Neutrophil (primary cell): Measurements from ENCODE around the gene TMEM30A.

Experiments used
- H3K27ac ChIP-seq: fragments of 200-600 bp; sonication (generic); 2 replicates; pipeline ENCODE4 v1.5.1; 2016; ENCODE audit warnings: mild to moderate bottlenecking, moderate library complexity
- H3K27me3 ChIP-seq: fragments of 200-600 bp; sonication (generic); 2 replicates; pipeline ENCODE4 v1.6.0; 2016; ENCODE audit warnings: mild to moderate bottlenecking
- H3K36me3 ChIP-seq: fragments of 200-600 bp; sonication (generic); 2 replicates; pipeline ENCODE4 v1.5.1; 2017
- H3K4me1 ChIP-seq, 2 experiments: fragments of 200-600 bp in 1 of 2; sonication (generic) in 1 of 2; 1 replicate in 1 of 2; 2 replicates in 1 of 2; pipeline versions ENCODE4 v1.5.1 to v1.6.1; 2013 to 2016; ENCODE audit warnings: low read depth in 1 of 2, low read length in 1 of 2, mild to moderate bottlenecking in 1 of 2, moderate library complexity in 1 of 2; ENCODE audit not compliant: control insufficient read depth in 1 of 2, insufficient read depth in 1 of 2
- H3K4me3 ChIP-seq, 2 experiments: fragments of 200-600 bp in 1 of 2; sonication (generic) in 1 of 2; 1 replicate in 1 of 2; 2 replicates in 1 of 2; pipeline ENCODE4 v1.5.1; 2013 to 2016; ENCODE audit warnings: low read depth in 1 of 2, low read length in 1 of 2, mild to moderate bottlenecking in 1 of 2, moderate library complexity in 1 of 2
- H3K9me3 ChIP-seq: fragments of 200-600 bp; sonication (generic); 2 replicates; pipeline ENCODE4 v1.5.1; 2016
- TF ChIP-seq, protein P1 (sequence below): fragments of 200-600 bp; sonication (generic); IDR thresholded peaks from 2 replicates; pipeline ENCODE4 v1.5.1; 2016; ENCODE audit warnings: antibody characterized with exemption

The TMEM30A gene

GRCh38 chr6:75204959-75205775 lies 79.4 kb downstream of the TMEM30A start:
- Histone ChIP-seq H3K9me3 (no peaks in the 10 kb centered on the region), H3K4me1 (peaks cover 16 to 32% of the 10 kb centered on the region in 2 experiments), H3K27ac (no peak overlapping the region), H3K4me3 (no peak overlapping the region), H3K27me3 (peaks cover 100% of the 10 kb centered on the region), H3K36me3 (no peaks in the 10 kb centered on the region)
- TF ChIP-seq, protein P1, sequence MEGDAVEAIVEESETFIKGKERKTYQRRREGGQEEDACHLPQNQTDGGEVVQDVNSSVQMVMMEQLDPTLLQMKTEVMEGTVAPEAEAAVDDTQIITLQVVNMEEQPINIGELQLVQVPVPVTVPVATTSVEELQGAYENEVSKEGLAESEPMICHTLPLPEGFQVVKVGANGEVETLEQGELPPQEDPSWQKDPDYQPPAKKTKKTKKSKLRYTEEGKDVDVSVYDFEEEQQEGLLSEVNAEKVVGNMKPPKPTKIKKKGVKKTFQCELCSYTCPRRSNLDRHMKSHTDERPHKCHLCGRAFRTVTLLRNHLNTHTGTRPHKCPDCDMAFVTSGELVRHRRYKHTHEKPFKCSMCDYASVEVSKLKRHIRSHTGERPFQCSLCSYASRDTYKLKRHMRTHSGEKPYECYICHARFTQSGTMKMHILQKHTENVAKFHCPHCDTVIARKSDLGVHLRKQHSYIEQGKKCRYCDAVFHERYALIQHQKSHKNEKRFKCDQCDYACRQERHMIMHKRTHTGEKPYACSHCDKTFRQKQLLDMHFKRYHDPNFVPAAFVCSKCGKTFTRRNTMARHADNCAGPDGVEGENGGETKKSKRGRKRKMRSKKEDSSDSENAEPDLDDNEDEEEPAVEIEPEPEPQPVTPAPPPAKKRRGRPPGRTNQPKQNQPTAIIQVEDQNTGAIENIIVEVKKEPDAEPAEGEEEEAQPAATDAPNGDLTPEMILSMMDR, result no peak

- H3K36me3 ChIP-seq, result no peaks in the 10 kb centered on the region
- no peaks in the 10 kb centered on the region for H3K9me3 ChIP-seq
- TF ChIP-seq, protein P1, result no peak
- H3K27ac ChIP-seq, result no peak overlapping the region
- peaks cover 16 to 32% of the 10 kb centered on the region in 2 experiments for H3K4me1 ChIP-seq
- no peak overlapping the region for H3K4me3 ChIP-seq
- H3K27me3 ChIP-seq, result peaks cover 100% of the 10 kb centered on the region
These were observed 80.2 kb downstream of the TMEM30A start for GRCh38 chr6:75204217-75204958.

- no peak overlapping the region for H3K27ac ChIP-seq
- peaks cover 100% of the 10 kb centered on the region for H3K27me3 ChIP-seq
- H3K36me3 ChIP-seq, result no peaks in the 10 kb centered on the region
- no peak overlapping the region for H3K4me3 ChIP-seq
- TF ChIP-seq, protein P1, result no peak
- peaks cover 15 to 29% of the 10 kb centered on the region in 2 experiments for H3K4me1 ChIP-seq
- H3K9me3 ChIP-seq, result no peaks in the 10 kb centered on the region
These were observed 80.9 kb downstream of the TMEM30A start for GRCh38 chr6:75203721-75204120.
